GM19397 (cell line): ENCODE data around the gene TBC1D24.

Experiments used
- ATAC-seq: cut with Tn5 transposase; IDR thresholded peaks from one replicate; pipeline ENCODE4 v1.9.1; 2021; ENCODE audit warnings: mild to moderate bottlenecking, moderate library complexity; ENCODE audit not compliant: unreplicated experiment

The TBC1D24 gene

GRCh38 chr16:2514333-2515179 is 39.6 kb downstream of the TBC1D24 start:
- no peak for ATAC-seq

- ATAC-seq = no peak
Measured at GRCh38 chr16:2515180-2515851, 40.4 kb downstream of the TBC1D24 start.

GRCh38 chr16:2516391-2517240 is 41.7 kb downstream of the TBC1D24 start:
- ATAC-seq = no peak

- ATAC-seq = no peak
Measured at GRCh38 chr16:2517954-2518605, 43.2 kb downstream of the TBC1D24 start.

GRCh38 chr16:2518823-2519710 is 44.1 kb downstream of the TBC1D24 start:
- ATAC-seq = no peak

GRCh38 chr16:2519711-2520080 is 44.8 kb downstream of the TBC1D24 start:
- no peak for ATAC-seq

- peak; percentile 68 for ATAC-seq
Measured at GRCh38 chr16:2520097-2520783, 45.3 kb downstream of the TBC1D24 start, which contains the start of gene AMDHD2. TSS of gene AMDHD2 (plus strand) at chr16:2520371. CDS start at chr16:2520459, 88 bp downstream.

- peak; percentile 19 for ATAC-seq
Measured at GRCh38 chr16:2520784-2521531, 46.0 kb downstream of the TBC1D24 start.

- ATAC-seq = no peak
Measured at GRCh38 chr16:2523801-2524231, 48.9 kb downstream of the TBC1D24 start.

- no peak for ATAC-seq
Measured at GRCh38 chr16:2524339-2524938, 49.5 kb downstream of the TBC1D24 start.

GRCh38 chr16:2526135-2526534 is 51.2 kb downstream of the TBC1D24 start:
- ATAC-seq = no peak

- ATAC-seq = no peak
Measured at GRCh38 chr16:2527071-2527783, 52.3 kb downstream of the TBC1D24 start.

GRCh38 chr16:2527784-2528100 is 52.8 kb downstream of the TBC1D24 start:
- no peak for ATAC-seq

GRCh38 chr16:2528161-2529060 is 53.5 kb downstream of the TBC1D24 start:
- no peak for ATAC-seq

- no peak for ATAC-seq
Measured at GRCh38 chr16:2529061-2529931, 54.4 kb downstream of the TBC1D24 start.
